RKO (cell line): ENCODE data around the gene SORBS2.

ENCODE experiments used
- DNase-seq: peaks from one replicate; pipeline ENCODE4 v3.0.0-alpha.2; 2016; ENCODE audit warnings: low spot score

SORBS2 gene

GRCh38 chr4:185773419-185773818, 38.6 kb downstream of the SORBS2 start:
- DNase-seq = no peak

DNA sequence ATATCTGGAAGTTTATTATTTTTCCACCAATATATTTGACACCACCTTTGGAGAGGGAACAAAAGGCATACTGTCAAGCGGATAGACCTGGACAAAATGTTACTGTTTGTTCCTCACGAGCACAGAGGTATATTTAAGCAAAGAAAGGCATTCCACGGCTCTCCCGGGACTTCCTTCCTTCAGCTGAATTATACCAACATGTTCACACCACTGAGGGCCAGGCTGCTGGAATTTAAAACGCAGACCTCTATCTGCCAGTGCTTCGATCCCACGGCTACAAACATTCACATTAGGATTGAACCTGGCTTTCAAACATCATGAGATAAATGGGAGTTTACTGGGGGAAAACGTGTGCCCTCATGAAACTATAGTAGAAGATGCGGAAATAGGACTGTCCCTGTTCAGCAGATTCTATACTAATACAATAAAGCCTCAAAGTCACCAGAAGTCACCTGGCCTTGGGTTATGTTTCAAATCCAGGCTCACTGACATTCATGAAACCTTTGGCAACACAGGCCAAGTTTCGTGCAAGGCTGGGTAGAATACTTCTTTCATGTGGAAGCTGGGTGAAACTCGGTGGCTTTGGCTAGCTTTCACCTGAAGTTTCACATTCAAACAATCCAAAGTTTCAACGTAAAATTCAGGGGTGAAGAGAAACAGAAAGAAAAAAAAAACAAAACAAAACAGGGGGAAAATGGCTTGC, 39.5 kb downstream of the SORBS2 start:
- DNase-seq = no peak

DNA sequence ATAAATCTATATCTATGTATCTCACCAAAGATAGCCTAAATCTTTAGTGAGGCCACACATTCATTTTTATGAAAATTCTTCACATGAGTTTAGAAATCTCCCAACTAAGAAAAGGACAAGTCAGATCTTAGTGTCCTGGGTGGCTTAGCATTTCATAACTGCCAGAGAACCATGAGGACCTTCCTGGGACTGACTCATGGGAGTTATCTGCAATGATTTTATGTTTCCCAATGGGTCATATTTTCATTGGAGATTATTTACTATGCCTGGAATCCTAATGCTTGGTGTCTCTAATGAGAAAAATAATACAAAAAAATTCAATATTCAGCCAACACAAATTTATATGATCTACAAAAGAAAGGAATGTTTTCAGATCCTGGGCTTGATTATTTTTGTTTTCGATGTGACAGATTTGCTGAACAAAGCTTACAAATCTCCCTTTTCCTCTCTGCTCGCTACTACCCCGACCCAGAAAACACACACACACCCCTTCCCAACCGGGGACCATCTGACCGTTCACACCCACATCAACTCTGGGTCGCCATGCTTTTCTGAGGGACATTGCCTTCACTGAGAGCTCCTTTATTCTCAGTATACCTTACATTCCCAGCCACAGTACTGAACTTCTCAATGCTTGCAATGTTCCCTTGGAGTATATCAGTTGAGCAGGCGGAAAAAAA, 40.1 kb downstream of the SORBS2 start:
- no peak for DNase-seq

DNA sequence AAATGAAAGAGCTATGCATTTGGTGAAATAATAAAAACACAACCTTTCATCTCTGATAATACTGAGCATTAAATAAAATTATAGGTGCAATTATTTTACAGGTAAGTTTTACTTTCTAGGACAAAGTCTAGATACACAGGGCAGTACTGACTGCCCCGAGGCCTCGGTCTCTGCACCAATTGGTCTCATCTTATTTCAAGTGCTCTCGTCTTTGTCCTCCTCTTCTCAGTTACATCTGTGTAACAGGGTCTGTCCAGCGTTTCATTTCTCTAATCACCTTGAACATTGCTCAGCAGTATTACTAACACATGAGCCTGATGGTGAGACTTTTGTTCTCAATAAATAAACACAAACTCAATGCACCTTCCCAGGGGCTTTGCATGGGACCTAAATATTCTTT, 44.5 kb downstream of the SORBS2 start:
- no peak for DNase-seq

DNA sequence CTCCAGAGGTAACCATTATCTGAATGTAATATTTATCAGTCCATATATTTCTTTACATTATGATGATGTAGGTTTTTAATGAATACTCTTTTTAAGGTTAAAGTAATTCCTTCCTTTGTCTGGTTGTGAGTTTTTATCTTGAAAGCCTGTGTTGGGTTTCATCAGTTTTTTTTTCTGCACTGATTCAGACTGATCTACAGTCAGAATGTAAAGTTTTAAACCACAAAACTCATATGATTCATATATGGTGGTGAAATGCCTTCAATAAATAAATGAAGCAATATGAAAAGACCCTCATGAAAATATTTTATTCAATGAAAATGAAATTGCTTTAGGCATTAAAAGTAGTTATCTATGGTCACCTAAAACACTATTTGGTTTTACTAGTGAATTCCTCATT, 47.1 kb downstream of the SORBS2 start:
- DNase-seq = no peak

DNA sequence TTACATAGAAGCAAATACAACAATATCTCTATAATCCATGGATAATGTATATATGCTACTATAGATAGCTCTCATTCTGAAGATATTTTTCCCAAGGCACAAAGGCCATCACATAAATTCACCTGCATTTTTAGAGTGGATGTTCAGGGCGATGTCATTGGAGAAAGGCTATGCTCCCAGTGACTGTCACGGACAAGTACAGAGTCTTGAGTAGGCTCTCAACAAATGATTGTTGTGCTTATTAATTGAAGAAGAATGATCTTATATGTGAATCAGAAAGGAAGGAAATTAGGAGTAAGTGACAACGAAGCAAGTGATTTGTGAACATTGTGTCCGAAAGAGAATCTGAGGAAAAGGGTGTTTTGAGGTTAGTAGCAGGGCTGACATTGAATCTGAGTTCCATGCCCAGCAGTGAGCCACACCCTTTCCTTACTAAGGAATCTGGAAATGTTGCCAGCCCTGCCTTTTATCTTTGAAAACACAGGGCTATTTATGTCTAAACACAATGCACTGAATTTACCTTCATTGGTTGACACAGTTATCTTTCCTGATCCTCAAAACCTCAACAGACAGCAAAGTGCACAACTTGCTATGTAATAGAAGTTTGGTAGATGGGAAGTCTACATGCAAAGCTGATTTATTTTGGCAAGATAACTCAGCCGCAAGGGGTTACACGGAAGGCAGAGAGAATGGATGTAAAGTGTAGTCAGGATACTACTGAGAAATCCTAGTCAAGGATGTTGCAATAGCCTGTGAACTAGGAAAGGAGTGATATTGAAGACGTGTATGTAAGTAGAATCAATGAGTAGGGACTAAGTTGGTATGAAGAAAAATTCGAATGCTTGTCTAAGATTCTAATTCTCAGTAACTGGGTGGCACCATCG, 50.4 kb downstream of the SORBS2 start:
- no peak for DNase-seq

GRCh38 chr4:185758807-185759206, 53.2 kb downstream of the SORBS2 start:
- DNase-seq = no peak

DNA sequence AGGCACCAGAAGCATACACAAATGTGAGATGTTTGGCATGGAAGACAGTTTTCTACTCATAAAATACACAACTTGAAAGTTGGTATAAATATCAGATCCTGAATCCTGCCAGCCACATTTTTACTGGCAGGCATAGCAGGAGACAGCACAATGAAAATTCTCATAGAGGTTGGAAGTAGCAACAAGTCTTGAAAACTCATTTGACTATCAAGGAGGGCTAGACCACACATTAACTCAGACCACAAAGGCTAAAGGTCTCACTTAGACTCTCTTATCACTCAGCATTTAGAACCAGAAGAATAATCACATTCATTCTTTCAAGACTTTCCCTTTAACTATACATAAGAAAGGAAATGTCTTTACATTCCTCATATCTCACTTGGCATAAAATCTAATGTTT, 56.5 kb downstream of the SORBS2 start:
- DNase-seq = no peak

- no peak for DNase-seq
These were observed 57.0 kb downstream of the SORBS2 start for GRCh38 chr4:185754961-185755360.

DNA sequence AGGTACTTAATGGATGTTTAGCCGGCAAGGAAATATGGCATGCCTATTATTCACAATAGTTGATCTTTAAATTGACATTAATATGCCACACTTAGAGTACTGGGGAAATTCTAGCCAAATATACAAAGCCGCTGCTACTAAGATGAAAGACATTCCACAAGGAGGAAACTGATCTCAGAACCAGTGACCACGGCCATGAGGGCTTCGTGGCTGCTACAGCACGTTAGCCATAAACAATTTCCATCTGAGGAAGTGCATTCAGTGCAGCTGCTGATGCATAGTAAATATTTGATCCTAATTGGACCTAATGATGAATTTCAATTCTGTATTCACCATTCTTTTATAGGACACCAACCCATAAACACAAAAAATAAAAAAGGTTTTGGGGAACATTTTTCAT, 59.1 kb downstream of the SORBS2 start:
- DNase-seq = no peak

- DNase-seq = no peak
These were observed 62.1 kb downstream of the SORBS2 start for GRCh38 chr4:185749858-185750257.

GRCh38 chr4:185748901-185749390, 63.0 kb downstream of the SORBS2 start:
- no peak for DNase-seq

GRCh38 chr4:185745891-185746290, 66.1 kb downstream of the SORBS2 start:
- no peak for DNase-seq

DNA sequence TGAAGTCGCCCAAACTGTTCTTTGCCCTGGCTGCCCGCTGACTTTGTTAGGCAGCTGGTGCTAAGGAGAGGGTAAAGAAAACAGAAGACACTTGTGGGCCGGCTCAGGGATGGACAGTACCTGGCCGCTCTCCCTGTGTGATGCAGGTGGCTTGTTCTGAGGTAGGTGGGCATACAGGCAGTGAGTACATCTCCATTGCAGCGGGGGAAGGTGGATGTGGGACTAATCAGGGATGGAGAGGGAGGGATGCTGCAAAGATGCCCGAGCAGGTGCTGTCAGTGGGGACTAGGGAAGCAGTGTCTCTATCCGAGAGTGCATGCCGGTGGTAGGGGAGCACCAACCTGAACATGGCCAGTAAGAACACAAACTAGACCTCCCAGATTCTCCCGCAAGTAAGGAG, 67.0 kb downstream of the SORBS2 start:
- no peak for DNase-seq

GRCh38 chr4:185744488-185744862, 67.5 kb downstream of the SORBS2 start:
- no peak for DNase-seq

DNA sequence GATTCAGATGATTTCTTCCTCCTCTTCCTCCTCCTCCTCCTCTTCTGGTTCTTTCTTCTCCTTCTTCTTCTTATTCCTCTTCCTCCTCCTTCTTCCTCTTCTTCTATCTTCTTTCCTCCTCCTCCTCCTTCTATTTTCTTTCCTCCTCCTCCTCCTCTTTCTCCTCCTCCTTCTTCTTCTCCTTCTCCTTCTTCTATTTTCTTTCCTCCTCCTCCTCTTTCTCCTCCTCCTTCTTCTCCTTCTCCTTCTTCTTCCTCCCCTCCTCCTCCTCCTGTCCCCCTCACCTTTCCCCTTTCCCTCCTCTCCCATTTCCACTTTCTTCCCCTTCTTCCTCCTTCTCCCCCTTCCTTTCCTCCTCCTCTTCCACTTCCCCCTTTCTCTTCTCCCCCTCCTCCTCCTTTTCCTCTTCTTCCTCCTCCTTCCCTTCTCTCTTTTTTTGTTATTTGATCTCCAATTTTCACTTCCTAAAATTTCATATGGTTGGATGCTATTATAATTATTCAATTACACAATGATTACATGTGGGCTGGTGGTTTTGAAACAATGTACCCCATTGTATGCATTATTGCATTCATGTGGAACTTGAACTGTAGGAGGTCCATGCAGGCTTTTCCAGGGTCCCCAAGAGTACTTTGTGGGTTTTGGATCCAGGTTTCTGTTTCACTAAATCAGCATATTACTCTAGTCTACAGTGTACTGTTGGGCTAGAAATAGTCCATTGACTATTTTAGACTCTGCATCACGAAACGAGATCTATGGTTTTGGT, 68.1 kb downstream of the SORBS2 start:
- no peak for DNase-seq

DNA sequence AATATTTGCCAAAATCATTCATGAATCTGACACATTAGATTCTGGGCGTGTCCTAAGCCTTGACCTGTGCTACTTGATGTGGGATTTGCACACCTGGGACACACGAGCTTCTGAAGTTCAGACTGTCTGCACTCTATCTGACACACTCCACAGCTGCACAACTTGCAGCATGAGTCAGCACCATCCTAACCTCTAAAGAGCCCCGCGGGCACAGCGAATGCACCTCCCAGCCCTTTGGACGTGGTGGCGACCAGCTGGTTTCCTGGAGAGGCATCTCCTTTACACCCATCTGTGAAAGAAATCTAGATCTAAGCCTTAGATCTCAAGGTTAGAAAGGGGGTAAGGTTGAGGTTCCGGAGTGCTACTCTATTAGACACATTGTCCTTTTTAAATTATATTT, 69.2 kb downstream of the SORBS2 start:
- DNase-seq = no peak

DNA sequence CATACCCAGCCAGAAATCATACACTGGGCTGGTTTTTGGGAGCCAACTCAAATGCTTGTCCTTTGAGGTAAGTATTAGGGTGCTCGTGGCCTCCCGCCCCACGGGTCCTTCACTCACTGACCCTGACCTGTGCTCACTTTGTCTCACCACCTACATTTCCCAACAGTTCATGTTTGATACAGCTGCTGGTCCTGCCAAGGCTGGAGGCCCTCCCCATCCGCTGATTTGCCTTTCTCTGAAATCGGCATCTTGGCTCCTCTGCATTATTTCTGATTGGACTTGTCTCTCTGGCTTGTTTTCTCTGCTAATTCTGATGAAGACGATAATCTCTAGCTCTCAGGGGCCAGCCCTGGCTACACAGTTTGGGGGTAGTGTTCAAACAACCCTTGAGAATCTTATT, 70.2 kb downstream of the SORBS2 start:
- no peak for DNase-seq

DNA sequence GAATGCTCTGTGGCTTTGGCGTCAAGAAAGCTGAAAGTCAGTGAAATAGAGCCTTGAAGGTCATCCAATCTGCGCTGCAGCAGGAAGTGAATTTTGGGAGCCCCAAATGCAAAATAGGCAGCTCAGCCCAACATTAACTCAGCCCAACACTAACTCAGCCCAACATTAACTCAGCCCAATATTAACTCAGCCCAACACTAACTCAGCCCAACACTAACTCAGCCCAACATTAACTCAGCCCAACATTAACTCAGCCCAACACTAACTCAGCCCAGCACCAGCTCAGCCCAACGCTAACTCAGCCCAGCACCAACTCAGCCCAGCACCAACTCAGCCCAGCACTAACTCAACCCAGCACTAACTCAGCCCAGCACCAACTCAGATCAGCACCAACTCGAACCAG, 71.5 kb downstream of the SORBS2 start:
- no peak for DNase-seq

DNA sequence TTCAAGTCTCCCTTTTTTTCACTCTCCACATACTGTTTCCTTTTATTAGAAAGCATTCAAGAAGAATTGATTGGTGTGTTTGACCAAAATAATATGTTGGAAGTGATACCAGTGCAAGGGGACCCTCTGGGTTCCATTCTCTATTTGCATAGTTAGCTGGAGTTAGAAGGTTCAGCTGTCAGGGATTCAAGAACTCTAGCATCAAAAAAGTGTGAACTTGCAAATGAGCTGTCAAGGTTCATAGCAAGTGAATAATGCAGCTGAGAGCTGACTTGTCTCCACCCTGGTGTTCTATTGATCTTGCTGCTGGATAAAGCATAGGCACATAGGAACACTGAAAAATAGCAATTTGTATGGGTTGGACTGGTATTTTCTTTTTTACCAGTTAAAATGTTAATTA, 73.2 kb downstream of the SORBS2 start:
- DNase-seq = no peak

DNA sequence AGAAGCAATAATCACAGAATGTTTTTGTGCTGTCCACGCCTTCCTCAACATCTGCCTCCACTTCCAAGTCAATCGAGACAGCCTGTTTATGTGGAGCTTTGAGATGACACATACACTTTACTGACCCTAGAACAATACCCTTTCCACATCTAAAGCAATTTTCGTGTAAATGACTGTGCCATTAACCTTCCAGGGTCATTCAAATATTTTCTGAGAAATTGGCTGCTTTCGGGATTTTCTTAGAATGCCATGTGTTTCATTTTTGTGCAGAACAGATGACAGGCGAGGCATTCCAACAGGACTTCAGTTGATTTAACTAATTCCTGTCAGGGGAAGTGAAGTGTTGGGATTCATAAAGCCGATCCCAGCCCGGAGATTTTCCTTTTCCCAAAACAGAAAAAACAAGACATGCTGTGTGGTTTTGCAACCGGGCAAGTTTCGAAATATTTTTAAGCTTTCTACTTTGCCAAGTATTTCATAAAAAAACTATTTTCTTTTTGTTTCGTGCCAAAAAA, 73.9 kb downstream of the SORBS2 start:
- DNase-seq = no peak

DNA sequence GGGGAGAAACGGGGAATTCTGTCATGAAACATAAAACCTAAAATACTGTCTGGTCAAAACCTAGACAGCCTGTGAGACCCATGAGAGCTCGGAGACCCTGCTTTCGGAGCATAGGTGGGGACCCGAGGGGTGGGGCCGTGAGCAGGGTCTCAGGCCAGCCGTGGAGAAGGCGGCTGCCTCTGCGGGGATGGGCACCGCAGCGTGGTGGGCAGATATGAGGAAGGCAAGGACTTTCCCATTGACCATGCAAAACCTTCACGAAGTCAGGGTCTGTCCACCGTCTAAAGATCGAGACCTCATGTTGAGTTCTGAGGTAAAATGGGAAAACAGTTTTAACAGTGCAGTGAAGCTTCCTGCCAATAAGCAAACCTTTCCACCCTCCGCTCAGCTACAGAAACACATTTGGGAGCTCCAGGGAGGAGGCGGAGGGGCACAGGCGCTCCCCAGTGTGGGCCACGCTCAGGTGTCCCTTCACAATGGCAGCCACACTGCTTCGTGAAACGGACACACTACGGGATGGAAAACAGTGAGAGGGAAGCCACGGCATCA, 74.4 kb downstream of the SORBS2 start:
- no peak for DNase-seq
